Stimulated activated CD8-positive, alpha-beta memory T cell treated with anti-CD3 and anti-CD28 coated beads, Interleukin-4, amount 100 ng/mL, for 4 hours (primary cell): Measurements from ENCODE around the gene KDM1B.
"Not testable (repeated sequence)": the region's sequence is repeated elsewhere in the genome, so short reads cannot be mapped to it uniquely, and the experiment has no call there.

Experiments used
- DNase-seq, 2 donors: peaks; one replicate each; pipeline ENCODE4 v3.0.0-alpha.2; 2020; ENCODE audit warnings: low read depth in 2 of 2, low spot score in 1 of 2

The KDM1B gene

DNA sequence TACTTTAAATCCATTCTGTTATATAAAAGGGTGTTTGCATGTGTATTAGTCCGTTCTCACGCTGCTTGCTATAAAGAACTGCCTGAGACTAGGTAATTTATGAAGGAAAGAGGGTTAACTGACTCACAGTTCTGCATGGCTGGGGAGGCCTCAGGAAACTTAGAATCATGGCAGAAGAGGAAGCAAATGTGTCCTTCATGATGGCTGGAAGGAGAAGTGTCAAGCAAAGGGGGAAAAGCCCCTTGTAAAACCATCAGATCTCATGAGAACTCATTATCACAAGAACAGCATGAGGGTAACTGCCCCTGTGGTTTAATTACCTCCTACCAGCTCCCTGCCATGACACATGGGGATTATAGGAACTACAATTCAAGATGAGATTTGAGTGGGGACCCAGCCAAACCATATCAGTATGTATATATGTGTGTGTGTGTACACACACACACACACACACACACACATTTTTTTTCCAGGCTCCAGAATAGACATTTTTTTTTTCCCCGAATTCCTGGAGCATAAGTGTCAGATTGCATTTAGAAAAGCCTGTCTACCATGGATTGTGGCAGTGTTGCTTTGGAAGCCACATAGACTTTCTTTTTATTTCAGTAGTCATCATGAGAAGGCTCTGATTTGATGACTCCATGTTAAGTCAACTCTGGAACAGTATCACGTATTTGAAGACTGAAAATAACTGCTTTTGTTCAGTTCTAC lies 31.5 kb downstream of the KDM1B start:
- no peak for DNase-seq

DNA sequence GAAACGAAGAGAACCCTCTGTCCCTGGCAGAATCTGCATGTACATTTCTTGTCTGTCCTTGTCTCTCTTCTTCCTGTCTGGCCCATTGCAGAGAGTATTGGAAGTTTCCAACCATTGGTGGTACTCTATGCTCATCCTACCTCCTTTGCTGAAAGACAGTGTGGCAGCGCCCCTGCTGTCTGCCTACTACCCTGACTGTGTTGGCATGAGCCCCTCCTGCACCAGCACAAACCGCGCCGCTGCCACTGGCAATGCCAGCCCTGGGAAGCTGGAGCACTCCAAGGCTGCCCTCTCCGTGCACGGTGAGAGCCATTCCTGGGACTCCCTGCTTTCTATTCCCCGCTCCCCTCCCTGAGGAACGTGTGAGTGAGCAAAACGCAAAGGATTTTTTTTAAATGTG lies 32.5 kb downstream of the KDM1B start:
- DNase-seq, result no peak

DNA sequence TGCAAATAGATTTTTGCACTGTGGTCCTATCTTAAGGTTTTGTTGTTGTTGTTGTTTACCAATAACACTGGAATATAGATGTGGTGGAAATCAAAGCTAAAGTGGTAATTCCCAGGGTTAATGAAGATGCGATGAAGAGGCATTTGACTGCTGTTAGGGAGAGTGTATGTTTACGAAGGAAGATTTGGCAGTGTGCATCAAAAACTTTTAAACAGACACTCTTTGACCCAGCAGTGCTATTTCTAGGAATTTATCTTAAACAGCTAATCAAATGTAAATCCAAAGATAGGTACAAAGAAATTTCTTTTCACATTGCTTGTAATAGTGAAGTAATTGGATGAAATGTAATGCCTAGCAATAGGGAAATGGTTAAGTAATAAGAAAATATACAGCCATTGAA lies 34.0 kb downstream of the KDM1B start:
- no peak for DNase-seq

DNA sequence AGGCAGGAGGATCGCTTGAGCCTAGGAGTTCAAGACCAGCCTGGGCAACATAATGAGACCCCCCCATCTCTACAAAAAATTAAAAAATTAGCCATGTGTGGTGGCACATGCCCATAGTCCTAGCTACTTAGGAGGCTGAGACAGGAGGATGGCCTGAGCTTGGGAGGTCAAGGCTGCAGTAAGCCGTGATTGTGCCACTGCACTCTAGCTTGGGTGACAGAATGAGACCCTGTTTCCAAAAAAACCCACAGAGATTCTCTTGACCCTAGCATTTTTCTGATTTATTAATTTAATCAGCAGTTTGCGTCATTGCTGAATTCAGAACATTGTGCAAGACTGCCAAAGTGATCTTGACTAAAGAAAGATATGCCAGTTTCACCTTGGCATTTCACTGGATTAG lies 36.8 kb downstream of the KDM1B start:
- no peak for DNase-seq

DNA sequence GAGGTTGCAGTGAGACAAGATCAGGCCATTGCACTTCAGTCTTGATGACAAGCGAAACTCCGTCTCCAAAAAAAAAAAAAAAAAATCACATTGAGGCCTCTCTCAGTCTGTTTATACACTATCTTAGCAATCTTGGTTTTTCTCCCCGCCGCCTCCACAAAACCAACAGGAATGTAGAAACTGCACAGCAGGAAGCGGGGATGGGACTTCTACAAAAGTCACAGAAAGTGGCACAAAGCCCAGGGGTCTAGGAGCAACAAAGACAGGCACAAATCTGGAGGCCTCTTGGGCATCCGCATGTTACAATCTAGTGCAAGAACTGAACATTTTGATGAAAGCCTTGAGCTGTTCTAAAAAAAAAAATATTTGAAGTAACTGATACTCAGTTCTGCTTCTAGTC lies 48.6 kb downstream of the KDM1B start:
- DNase-seq, result no peak

DNA sequence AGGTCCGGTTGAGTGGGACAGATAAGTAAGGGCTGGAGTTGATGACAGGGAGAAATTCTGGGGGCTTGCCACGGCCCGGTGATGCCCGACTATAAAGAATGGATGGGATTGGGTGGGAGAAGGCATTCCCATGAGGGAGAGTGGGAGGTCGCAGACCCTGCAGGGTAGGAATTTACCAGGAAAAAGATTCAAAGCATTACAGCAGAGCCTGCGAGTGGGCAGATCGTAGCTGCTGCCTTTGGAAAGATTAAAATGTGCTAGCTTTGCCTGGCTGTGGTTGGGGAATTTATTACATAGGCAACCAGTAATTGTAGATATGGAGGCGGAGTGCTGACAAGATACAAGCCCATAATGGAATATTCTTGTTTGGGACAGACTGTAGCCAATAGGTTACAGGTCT lies 49.5 kb downstream of the KDM1B start:
- no peak for DNase-seq

DNA sequence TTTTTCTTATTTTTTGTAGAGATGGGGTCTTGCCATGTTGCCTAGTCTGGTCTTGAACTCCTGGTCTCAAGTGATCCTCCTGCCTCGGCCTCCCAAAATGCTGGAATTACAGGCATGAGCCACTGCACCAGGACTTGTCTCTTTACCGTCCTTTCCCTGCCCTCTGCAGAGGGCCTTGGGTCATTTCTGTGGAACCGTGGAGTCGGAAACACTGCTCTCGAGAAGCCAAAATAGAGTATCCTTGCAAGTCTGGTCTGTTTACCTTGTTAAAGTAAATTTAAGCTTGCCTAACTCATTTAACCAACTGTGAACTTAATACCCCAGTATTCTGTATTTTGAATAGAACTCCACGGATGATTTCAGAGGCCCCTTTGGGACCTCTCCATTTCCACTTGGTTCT lies 51.4 kb downstream of the KDM1B start:
- DNase-seq, result no peak

DNA sequence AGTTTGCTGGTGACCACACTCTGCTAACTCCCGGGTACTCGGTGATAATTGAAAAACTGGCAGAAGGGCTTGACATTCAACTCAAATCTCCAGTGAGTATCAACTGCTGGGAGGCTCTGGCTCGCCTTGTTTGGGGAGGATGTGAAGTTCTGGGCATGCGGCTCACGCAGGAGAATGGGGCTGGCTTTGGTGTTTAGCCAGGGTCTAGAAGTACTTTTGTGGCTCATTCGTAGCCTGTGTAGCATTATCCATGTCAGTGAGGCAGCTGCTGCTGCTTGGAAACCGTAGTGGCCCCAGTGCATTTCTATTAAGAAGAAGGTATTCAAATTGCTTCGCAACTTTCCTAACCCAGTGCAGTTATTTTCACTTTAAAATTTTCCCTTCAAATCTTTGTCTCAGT lies 52.2 kb downstream of the KDM1B start:
- DNase-seq, result no peak

DNA sequence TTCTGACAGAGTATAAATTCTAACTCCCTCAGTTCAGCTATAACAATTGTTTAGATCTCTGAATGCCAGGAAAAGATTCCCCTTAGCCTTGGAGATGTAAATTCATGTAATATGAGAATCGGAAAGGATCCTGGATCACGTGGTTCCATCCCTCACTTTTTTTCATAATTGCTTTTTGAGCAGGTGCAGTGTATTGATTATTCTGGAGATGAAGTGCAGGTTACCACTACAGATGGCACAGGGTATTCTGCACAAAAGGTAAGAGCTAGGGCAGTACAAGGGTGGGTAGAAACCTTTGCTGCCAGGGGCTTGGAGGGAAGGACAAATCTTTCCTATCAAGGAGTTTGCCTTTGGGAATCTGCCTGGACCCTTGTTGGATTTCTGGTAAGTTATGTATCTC lies 52.7 kb downstream of the KDM1B start:
- DNase-seq, result no peak

DNA sequence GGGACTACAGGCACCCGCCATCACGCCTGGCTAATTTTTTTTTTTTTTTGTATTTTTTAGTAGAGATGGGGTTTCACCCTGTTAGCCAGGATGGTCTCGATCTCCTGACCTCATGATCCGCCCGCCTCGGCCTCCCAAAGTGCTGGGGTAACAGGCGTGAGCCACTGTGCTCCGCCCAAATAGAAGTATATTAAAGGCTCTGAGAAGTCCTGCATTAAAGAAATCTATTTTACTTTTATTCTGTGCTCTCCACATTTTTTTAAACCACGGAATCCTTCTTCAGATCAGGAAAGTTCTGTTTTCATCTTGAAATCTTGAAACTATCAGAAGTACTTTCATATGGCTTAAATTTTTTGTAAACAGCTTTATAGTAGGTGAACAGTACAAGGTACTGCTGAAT lies 53.6 kb downstream of the KDM1B start:
- not testable (repeated sequence) for DNase-seq

DNA sequence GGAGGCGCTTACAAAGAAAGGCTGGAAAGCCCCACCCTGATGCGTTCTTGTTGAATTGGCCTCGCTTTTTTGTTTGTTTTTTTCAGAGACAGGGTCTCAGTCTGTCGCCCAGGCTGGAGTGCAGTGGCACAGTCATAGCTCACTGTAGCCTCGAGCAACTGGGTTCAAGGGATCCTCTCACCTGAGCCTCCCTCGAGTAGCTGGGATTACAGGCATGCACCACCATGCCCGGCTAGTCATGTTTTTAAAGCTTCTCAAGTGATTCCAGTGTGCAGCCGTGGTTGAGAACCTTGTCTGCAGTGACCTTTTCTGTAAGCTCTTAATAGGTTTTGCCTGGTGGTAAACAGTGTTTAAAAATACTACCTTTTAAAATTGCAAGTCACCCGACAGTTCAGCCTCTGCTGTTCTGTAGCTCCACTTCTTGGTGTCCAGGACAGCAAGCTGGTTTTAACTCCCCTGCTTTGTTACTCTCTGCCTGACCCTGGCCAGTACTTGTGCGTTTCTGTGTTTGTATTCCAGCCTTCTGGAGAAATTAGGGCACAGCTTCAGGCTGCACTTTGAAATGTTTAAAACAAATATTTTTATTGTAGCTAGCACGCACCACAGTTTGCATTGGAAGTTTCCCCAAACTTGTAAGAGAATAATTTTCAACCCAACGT lies 54.4 kb downstream of the KDM1B start:
- DNase-seq, result no peak

DNA sequence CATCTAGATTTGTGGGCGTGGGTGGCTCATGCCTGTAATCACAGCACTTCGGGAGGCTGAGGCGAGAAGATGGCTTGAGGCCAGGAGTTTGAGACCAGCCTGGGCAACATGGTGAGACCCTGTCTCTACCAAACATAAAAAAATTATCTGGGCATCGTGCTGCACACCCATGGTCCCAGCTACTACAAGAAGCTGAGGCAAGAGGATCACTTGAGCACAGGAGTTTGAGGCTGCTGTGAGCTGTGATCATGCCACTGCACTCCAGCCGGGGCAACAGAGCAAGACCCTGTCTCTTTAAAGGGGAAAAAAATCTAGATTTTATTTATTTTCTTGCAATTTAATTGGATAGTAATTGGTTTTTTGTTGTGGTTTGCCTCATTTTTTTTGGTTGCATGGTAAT lies 55.5 kb downstream of the KDM1B start:
- DNase-seq, result no peak

DNA sequence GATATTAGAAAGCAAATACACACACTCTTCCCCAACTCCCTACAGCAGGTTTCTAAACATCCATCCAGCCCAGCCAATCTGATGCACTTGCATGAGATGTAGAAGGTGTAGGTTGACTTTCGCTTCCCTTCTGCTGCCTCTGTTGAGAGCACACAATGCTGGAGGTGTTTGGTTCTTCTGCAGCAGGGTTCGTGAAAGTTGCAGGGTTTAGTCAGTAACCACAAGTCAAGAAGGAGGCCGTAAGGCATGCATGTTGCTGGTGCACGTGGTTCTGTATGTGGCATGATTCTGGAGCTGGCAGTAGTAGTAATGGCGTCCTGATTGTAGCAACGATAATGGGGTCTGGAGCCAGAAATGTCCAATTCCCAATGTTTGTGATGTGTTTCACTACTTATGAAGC lies 56.1 kb downstream of the KDM1B start:
- no peak for DNase-seq

DNA sequence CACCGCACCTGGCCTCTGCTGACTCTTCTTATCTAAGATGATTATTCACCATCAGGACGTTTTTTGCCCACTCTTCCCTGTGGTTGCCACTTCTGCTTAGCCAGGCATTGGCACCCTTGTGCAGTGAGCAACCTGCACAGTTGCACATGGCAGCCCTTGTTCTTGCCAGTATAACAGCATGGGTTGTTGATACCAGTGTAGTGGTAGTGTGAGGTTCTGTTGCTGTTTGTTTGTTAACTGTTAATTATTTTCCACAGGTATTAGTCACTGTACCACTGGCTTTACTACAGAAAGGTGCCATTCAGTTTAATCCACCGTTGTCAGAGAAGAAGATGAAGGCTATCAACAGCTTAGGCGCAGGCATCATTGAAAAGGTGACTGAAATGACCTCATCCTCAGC lies 57.0 kb downstream of the KDM1B start:
- no peak for DNase-seq

DNA sequence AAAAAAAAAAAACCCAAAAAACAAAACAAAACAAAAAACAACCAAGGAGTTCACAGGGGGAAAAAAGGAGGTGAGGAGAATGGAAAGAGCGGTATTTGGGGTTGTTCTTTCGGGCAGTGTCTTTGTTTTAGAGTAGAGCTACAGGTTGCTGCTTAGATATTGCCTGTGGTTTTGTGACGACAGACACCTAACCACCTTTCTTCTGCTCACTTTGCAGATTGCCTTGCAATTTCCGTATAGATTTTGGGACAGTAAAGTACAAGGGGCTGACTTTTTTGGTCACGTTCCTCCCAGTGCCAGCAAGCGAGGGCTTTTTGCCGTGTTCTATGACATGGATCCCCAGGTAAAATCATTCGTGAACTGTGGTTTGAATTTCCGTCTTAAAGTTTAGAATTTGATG lies 58.2 kb downstream of the KDM1B start:
- no peak for DNase-seq

DNA sequence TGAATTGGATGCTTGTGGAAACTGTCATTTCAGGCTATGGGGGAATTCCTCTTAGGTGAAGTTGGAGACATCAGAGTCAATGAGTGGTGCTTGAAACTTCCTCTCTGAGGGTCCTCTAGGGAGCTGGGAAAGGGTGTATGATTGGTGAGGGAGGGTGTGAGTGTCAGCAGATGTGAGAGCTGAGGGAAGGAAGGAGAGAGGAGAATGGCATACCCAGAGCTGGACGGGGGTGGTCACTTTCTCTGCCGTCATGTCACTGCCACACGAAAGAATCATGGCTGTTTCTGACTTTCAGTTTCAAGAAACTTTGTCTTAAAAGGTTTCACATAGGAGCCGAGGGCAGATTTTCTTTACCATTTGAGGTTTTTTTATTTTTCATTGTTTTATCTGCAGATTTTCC lies 58.8 kb downstream of the KDM1B start:
- no peak for DNase-seq

DNA sequence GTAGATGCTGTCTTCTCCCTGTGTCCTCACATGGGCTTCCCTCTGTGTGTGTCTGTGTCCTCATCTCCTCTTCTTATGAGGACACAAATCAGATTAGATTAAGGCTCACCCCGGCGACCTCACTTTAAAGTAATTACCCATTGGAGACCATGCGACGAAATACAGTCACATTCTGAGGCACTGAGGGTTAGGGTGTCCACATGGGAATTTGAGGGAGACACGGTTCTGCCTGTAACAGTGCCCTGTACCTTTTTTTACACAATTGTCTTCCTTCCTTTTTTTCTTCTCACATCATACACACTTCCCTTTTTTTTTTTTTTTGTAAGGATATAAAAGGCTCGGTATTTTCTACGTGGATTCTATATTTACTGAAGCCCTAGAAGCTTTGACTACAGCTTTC lies 60.2 kb downstream of the KDM1B start:
- DNase-seq, result no peak

DNA sequence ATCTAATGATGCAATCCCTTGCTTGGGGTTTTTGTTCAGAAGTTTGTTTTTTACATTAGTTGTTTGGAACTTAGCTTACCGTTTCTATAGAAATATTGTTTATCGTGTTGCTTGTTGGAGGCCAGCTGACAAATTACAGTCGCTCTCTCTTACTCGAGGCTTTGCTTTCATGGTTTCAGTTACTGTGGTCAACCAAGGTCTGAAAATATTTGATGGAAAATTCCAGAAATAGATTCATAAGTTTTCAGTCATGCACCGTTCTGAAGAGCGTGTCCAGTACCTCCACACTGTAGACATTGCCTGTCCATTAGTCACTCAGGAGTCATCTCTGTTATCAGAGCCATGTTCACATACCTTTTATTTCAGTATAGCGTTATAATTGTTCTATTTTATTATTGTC lies 61.2 kb downstream of the KDM1B start:
- no peak for DNase-seq

DNA sequence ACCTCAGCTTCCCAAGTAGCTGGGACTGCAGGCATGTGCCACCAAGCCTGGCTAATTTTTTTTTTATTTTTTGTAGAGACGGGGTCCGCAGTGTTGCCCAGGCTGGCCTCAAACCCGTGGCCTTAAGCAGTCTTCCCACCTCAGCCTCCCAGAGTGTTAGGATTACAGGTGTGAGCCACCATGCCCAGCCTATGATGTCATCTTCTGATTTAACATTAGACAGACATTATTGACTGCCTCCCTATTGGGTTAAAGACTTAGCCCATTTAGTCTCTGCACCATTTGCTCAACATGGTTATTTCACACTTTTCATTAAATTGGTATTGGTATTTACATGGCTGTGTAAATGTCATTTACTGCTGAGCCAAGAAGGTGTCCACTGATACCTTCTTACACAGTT lies 63.0 kb downstream of the KDM1B start:
- DNase-seq, result no peak

DNA sequence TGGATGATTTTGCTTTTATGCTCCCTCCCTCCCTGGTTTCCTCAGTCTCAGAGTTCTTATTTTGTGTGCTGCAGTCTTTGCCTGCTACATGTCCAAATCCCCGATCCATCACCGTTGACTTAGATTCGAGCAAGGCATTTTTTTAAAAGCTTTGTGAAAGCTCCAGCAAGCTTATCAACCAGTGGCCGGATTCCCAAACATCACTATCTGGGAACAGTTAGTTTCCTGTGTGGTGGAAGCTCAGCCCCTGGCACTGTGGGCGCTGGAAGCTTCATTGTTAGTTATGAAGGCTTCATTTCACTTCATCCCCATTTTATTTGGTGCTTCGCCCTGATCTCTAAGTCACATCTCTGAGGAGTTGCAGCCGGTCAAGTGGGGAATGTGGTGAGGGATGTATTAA lies 64.4 kb downstream of the KDM1B start:
- no peak for DNase-seq

DNA sequence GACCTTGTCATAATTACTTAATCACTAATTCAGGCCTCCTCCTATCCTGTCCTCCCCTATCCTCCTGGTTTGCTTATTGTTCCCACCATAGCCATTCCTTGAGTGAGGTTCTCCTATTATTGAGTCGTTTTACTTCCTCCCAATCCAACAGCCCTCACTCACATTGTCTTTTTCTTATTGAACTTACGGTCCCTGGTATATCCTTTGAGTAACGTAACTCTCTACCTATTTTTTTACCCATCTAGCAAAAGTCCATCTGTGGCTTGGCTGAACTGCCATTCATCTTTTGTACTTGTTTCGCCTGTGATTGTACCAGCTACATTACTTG lies 66.0 kb downstream of the KDM1B start:
- no peak for DNase-seq

DNA sequence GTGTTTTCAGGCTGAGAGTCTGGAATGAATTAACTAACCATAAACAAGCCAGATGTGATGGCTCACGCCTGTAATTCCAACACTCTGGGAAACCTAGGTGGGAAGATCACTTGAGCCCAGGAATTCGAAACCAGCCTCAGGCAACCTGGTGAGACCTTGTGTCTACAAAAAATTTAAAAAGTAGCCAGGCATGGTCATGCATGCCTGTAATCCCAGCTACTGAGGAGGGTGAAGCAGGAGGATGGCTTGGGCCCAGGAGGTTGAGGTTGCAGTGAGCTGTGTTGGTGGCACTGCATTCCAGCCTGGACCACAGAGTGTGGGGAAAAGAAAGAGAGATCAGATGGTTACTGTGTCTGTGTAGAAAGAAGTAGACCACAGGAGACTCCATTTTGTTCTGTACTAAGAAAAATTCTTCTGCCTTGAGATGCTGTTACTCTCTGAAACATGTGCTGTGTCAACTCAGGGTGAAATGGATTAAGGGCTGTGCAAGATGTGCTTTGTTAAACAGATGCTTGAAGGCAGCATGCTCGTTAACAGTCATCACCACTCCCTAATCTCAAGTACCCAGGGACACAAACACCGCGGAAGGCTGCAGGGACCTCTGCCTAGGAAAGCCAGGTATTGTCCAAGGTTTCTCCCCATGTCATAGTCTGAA lies 71.4 kb downstream of the KDM1B start:
- DNase-seq, result not testable (repeated sequence)

DNA sequence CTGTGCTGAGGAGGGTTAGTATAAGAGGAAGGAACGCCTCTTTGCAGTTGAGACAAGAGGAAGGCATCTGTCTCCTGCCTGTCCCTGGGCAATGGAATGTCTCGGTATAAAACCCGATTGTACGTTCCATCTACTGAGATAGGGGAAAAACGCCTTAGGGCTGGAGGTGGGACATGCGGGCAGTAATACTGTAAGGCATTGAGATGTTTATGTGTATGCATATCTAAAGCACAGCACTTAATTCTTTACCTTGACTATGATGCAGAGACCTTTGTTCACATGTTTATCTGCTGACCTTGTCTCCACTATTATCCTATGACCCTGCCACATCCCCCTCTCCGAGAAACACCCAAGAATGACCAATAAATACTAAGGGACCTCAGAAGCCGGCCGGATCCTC lies 71.9 kb downstream of the KDM1B start:
- not testable (repeated sequence) for DNase-seq
